K562 (cell line): ENCODE results near the gene DRICH1. TPM values are rescaled to one million over a fixed set of nuclear protein-coding genes. Genes with fewer than 3 reads are reported as not detected.

Experiments
- ATAC-seq: fragments of 200-7000 bp; cut with Tn5 transposase; 3 replicates; pipeline ENCODE4 v1.9.1; 2020; ENCODE audit warnings: moderate library complexity
- BruUV-seq: library from RNA; stranded (reverse); fragments of 400-500 nt; replicated peaks from 2 replicates; lab custom pipeline; 2021; lab: Mats Ljungman, UMichigan
- CTCF ChIA-PET: fragments of 300-600 bp; formaldehyde crosslinking; extraction: SDS; loops from one replicate; lab custom pipeline; 2021; ENCODE audit warnings: low intra/inter-chr PET ratio; lab: Yijun Ruan, JAX
- POLR2A ChIA-PET: fragments of 300-600, 350-650 bp; sonication (Branson Sonifier 250); formaldehyde crosslinking; extraction: SDS; loops from one replicate; lab custom pipeline; 2021; ENCODE audit warnings: antibody characterized with exemption, inconsistent platforms; lab: Yijun Ruan, JAX
- DNase-seq, 4 experiments: peaks; one replicate each; pipeline versions ENCODE4 v3.0.0 to v3.0.0-alpha.2; 2011 to 2018; ENCODE audit warnings: low spot score in 3 of 4, mixed read lengths in 3 of 4; ENCODE audit errors: extremely low read depth in 1 of 4
- FAIRE-seq: peaks from 2 replicates; lab custom pipeline; 2011; peaks lifted over from hg19 to GRCh38; lab: Jason Lieb, UNC
- H2AFZ ChIP-seq: 2 replicates; pipeline ENCODE4 v1.6.0; 2011; ENCODE audit warnings: low read depth, low read length, control low read depth, inconsistent platforms
- H3K27ac ChIP-seq: fragments of 200-600 bp; 3 replicates; pipeline ENCODE4 v1.8.0; 2011; ENCODE audit warnings: low read depth, mild to moderate bottlenecking, control low read depth, inconsistent platforms, low read length, moderate library complexity, mixed read lengths; ENCODE audit errors: extremely low read depth
- H3K27me3 ChIP-seq, 2 experiments: fragments of 300-600 bp in 1 of 2; 2 replicates in 1 of 2; 3 replicates in 1 of 2; pipeline versions ENCODE4 v1.6.0 to v1.8.0; 2011; ENCODE audit warnings: inconsistent platforms in 2 of 2, low read length in 2 of 2, mild to moderate bottlenecking in 1 of 2, mixed read lengths in 1 of 2, moderate library complexity in 1 of 2; ENCODE audit not compliant: control insufficient read depth in 2 of 2, insufficient read depth in 2 of 2
- H3K36me3 ChIP-seq: fragments of 300-600 bp; 3 replicates; pipeline ENCODE4 v1.8.0; 2011; ENCODE audit warnings: mild to moderate bottlenecking, low read length, inconsistent platforms; ENCODE audit not compliant: control insufficient read depth, insufficient read depth
- H3K4me1 ChIP-seq, 2 experiments: fragments of 200-600 bp in 1 of 2; replicated peaks in 1 of 2; 2 replicates in 1 of 2; 3 replicates in 1 of 2; pipeline versions ENCODE4 v1.5.1 to v1.8.0; 2011; ENCODE audit warnings: inconsistent platforms in 2 of 2, low read length in 2 of 2, mild to moderate bottlenecking in 1 of 2, mixed read lengths in 1 of 2, moderate library complexity in 1 of 2; ENCODE audit not compliant: control insufficient read depth in 2 of 2, insufficient read depth in 2 of 2
- H3K4me2 ChIP-seq: 2 replicates; pipeline ENCODE4 v1.6.1; 2011; ENCODE audit warnings: low read length, control low read depth, inconsistent platforms, mixed read lengths; ENCODE audit not compliant: insufficient read depth
- H3K4me3 ChIP-seq: fragments of 200-600 bp; sonication (generic), shearing (Covaris generic); 2 replicates; pipeline ENCODE4 v1.5.1; 2016; ENCODE audit warnings: control low read depth, inconsistent platforms
- H3K79me2 ChIP-seq: fragments of 200-600 bp; 3 replicates; pipeline ENCODE4 v1.8.0; 2011; ENCODE audit warnings: low read length, inconsistent platforms; ENCODE audit not compliant: control insufficient read depth, insufficient read depth
- H3K9ac ChIP-seq, 2 experiments: 2 replicates each; pipeline versions ENCODE4 v1.6.0 to v1.6.1; 2011; ENCODE audit warnings: low read depth in 2 of 2, low read length in 2 of 2, control low read depth in 1 of 2, inconsistent platforms in 1 of 2, mild to moderate bottlenecking in 1 of 2, mixed read lengths in 1 of 2; ENCODE audit not compliant: insufficient read depth in 1 of 2
- H3K9me1 ChIP-seq: one replicate; pipeline ENCODE4 v1.6.0; 2011; ENCODE audit warnings: inconsistent platforms, mild to moderate bottlenecking, low read length, moderate library complexity; ENCODE audit not compliant: control insufficient read depth, insufficient read depth
- H3K9me3 ChIP-seq: replicated peaks from 2 replicates; pipeline ENCODE4 v1.5.1; 2011; ENCODE audit warnings: low read depth, low read length, inconsistent platforms; ENCODE audit not compliant: control insufficient read depth, insufficient read depth
- H4K20me1 ChIP-seq: replicated peaks from 2 replicates; pipeline ENCODE4 v1.6.1; 2011; ENCODE audit warnings: low read length, inconsistent platforms, mixed read lengths; ENCODE audit not compliant: control insufficient read depth, insufficient read depth
- ARID2 ChIP-seq: fragments of 450-650 bp; IDR thresholded peaks from 2 replicates; pipeline ENCODE4 v1.6.1; 2017; ENCODE audit warnings: antibody characterized with exemption, mild to moderate bottlenecking
- CBX8 ChIP-seq: fragments of 200-600 bp; sonication (generic); IDR thresholded peaks from 2 replicates; pipeline ENCODE4 v1.6.1; 2012; ENCODE audit warnings: borderline replicate concordance, mixed run types, low read depth, mild to moderate bottlenecking, moderate library complexity, mixed read lengths, low read length, control low read depth, inconsistent platforms; ENCODE audit not compliant: poor library complexity, severe bottlenecking; ENCODE audit errors: extremely low read depth
- ETV6 ChIP-seq, 3 experiments: fragments of 150-350 bp in 1 of 3; sonication (generic) in 1 of 3; formaldehyde crosslinking in 1 of 3; IDR thresholded peaks; 2 replicates each; pipeline versions ENCODE4 v1.6.1 to v1.8.0; 2014 to 2022; ENCODE audit warnings: borderline replicate concordance in 2 of 3, low read depth in 2 of 3, antibody characterized with exemption in 1 of 3, low read length in 1 of 3, mild to moderate bottlenecking in 1 of 3, missing genetic modification reagents in 1 of 3
- RAD21 ChIP-seq, 2 experiments: fragments of 250-450 bp in 1 of 2; fragments of 450-650 bp in 1 of 2; sonication (Bioruptor Pico) in 1 of 2; formaldehyde crosslinking in 1 of 2; IDR thresholded peaks in 1 of 2; conservative IDR thresholded peaks in 1 of 2; 2 replicates each; pipeline versions ENCODE4 v1.4.0 to v1.8.0; 2020 to 2022; ENCODE audit warnings: mild to moderate bottlenecking in 2 of 2, moderate library complexity in 1 of 2
- WGBS: fragments of 100-300 bp; shearing (Covaris generic); methylation state at CpG from one replicate; pipeline ENCODE4 v1.1.6; 2016; ENCODE audit warnings: low coverage, mixed read lengths; ENCODE audit not compliant: insufficient coverage; ENCODE audit errors: missing lambda C conversion rate; 5-methylcytosine and 5-hydroxymethylcytosine counted together
- in situ Hi-C: fragments of 300-500 bp; cut with MboI; formaldehyde crosslinking; loops from 4 replicates; pipeline ENCODE4 v1.15.0; 2018; ENCODE audit warnings: inconsistent platforms, mixed read lengths
- intact Hi-C: fragments of 100-400 bp; cut with micrococcal nuclease; formaldehyde crosslinking; loops from 2 replicates; pipeline ENCODE4 v1.14.2; 2022
- polyA plus RNA-seq, 8 experiments: library from polyadenylated mRNA; depleted of rRNA in 4 of 8; stranded (reverse) in 5 of 8; unstranded in 3 of 8; fragments of >200 nt; fragmentation: Nextera tagmentation in 2 of 8; fragmentation: Illumina TruSeq in 1 of 8; extraction: Ambion mirVana in 2 of 8; extraction: Trizol in 1 of 8; gene quantifications; 2 replicates each; pipeline versions ENCODE4 v1.2.1 to v1.2.3, GENCODE V29; 2011 to 2014; ENCODE audit warnings: inconsistent platforms in 1 of 8, missing spikeins in 1 of 8
- total RNA-seq, 7 experiments: library from RNA; depleted of rRNA in 6 of 7; stranded (reverse); fragments of >200 nt in 6 of 7; fragmentation: Illumina TruSeq in 2 of 7; extraction: Trizol in 2 of 7; gene quantifications; 2 replicates each; pipeline versions ENCODE4 v1.2.1 to v1.2.3, GENCODE V29; 2011 to 2021; ENCODE audit warnings: low replicate concordance in 1 of 7
- TF ChIP-seq, protein P1 (sequence below), 3 experiments: IDR thresholded peaks in 2 of 3; conservative IDR thresholded peaks in 1 of 3; 2 replicates each; pipeline ENCODE4 v1.5.1; 2011 to 2012; ENCODE audit warnings: low read length in 3 of 3, mild to moderate bottlenecking in 3 of 3, control low read depth in 2 of 3, improper control_type of control experiment in 1 of 3, inconsistent platforms in 1 of 3, low read depth in 1 of 3, mixed read lengths in 1 of 3, moderate library complexity in 1 of 3; ENCODE audit not compliant: insufficient read depth in 2 of 3

Gene DRICH1
- total and polyA plus RNA-seq, 9 of the 15 experiments (the other 6 are each of a cell fraction or from before 2014, with no cell fraction given) = 0.07 to 0.36 (median 0.14) TPM; not detected in 2

DNA sequence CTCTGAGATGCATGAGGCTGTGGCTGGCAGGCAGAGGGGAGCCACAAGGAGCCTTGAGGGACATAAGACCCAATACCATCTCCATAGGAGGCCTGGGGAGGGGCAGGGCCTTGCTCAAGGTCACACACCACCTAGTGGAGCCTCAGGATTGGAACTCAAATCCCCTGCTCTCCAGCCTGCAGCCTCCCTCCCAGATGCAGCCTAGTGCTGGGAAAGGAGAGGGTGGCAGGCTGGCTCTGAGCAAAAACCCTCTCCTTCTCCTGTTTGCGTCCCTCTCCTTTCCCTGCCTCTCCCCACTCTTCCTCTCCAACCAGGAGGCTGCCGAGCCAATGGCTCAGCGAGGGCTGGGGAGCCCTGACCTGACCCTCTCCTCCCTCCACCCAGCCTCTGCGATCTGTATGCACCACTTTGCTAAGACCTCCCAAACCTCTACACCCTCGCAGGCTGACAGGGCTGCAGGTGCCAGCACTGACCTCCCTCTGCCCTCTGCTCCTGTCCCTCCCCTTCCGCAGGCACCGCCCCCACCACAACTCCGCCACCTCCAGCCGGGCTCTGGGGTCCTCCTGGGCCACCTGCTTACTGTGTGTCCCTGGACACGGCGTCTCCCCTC is 66.7 kb downstream of the DRICH1 start:
- Histone ChIP-seq H4K20me1 (no peaks in the 10 kb centered on the region), H3K4me3 (no peak overlapping the region), H3K9ac (no peak overlapping the region; a peak in 1 of 4 replicates), H3K27ac (no peak overlapping the region), H3K36me3 (no peaks in the 10 kb centered on the region), H3K9me1 (no peaks in the 10 kb centered on the region), H3K9me3 (no peaks in the 10 kb centered on the region), H3K27me3 (peaks cover 0 to 30% of the 10 kb centered on the region in 2 experiments; a peak in 3 of 5 replicates), H3K79me2 (no peaks in the 10 kb centered on the region), H3K4me1 (peaks cover 0 to 9% of the 10 kb centered on the region in 2 experiments; a peak in 2 of 5 replicates), H2AFZ (no peak overlapping the region), H3K4me2 (no peak overlapping the region; the same call in 1 of the 2 replicates)
- CTCF ChIA-PET = no interaction called here
- peak in 1 of 4 experiments; percentile 29 for DNase-seq
- no peak for FAIRE-seq
- in situ Hi-C loops = no loop called here
- ATAC-seq = peak; percentile 87
- BruUV-seq = no TSS peak
- intact Hi-C loops = no loop called here
- WGBS = 0% methylated on average over 3 of the region's 11 CpGs
- POLR2A ChIA-PET = no interaction called here
- TF ChIP-seq, protein P1, sequence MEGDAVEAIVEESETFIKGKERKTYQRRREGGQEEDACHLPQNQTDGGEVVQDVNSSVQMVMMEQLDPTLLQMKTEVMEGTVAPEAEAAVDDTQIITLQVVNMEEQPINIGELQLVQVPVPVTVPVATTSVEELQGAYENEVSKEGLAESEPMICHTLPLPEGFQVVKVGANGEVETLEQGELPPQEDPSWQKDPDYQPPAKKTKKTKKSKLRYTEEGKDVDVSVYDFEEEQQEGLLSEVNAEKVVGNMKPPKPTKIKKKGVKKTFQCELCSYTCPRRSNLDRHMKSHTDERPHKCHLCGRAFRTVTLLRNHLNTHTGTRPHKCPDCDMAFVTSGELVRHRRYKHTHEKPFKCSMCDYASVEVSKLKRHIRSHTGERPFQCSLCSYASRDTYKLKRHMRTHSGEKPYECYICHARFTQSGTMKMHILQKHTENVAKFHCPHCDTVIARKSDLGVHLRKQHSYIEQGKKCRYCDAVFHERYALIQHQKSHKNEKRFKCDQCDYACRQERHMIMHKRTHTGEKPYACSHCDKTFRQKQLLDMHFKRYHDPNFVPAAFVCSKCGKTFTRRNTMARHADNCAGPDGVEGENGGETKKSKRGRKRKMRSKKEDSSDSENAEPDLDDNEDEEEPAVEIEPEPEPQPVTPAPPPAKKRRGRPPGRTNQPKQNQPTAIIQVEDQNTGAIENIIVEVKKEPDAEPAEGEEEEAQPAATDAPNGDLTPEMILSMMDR (IDR thresholded peaks at IDR 0.05 in 2 of 3, conservative IDR thresholded peaks at IDR 0.05 in 1 of 3; ENCODE audit: insufficient read depth in 2 of 3, low read depth in 1 of 3, low read length in 3 of 3) = peak; percentile 9 to 27 (median 13); a peak in 1 of 6 replicates
- 0 out of 4 replicates have a peak, but pooled peaks of 1 of the 2 experiments have one; percentile 11 for TF ChIP-seq RAD21 (CRISPR knock-in tag; conservative IDR thresholded peaks at IDR 0.05 in 1 of 2, IDR thresholded peaks at IDR 0.05 in 1 of 2)
- TF ChIP-seq CBX8 = no peak
- TF ChIP-seq ARID2 = no peak
- TF ChIP-seq ETV6 (IDR thresholded peaks at IDR 0.05; ENCODE audit: borderline replicate concordance in 1 of 2, low read depth in 2 of 2, low read length in 1 of 2) = no peak
- TF ChIP-seq ETV6 (CRISPR knock-in tag; IDR thresholded peaks at IDR 0.05; ENCODE audit: borderline replicate concordance) = no peak
